ENCODE data around the gene ADAMTS13.
"Not testable (repeated sequence)": the region's sequence is repeated elsewhere in the genome, so short reads cannot be mapped to it uniquely, and the experiment has no call there.

Gene ADAMTS13

GRCh38 chr9:133427658-133428348 lies 5.6 kb downstream of the ADAMTS13 start:
- no peak for DNase-seq

- DNase-seq = peak; percentile 3
These were observed 6.5 kb downstream of the ADAMTS13 start for GRCh38 chr9:133428617-133429101.

GRCh38 chr9:133429214-133429613 lies 7.0 kb downstream of the ADAMTS13 start:
- no peak for DNase-seq

- DNase-seq = no peak
These were observed 7.5 kb downstream of the ADAMTS13 start for GRCh38 chr9:133429641-133430161.

GRCh38 chr9:133430244-133430643 lies 8.1 kb downstream of the ADAMTS13 start:
- no peak for DNase-seq

GRCh38 chr9:133433351-133433843 lies 11.2 kb downstream of the ADAMTS13 start:
- no peak for DNase-seq

GRCh38 chr9:133436681-133437080 lies 14.5 kb downstream of the ADAMTS13 start:
- DNase-seq = no peak

- no peak for DNase-seq
These were observed 15.8 kb downstream of the ADAMTS13 start for GRCh38 chr9:133437753-133438531.

- DNase-seq = no peak
These were observed 17.2 kb downstream of the ADAMTS13 start for GRCh38 chr9:133439337-133439736.

GRCh38 chr9:133440874-133441273 lies 18.7 kb downstream of the ADAMTS13 start:
- no peak for DNase-seq

- no peak for DNase-seq
These were observed 19.4 kb downstream of the ADAMTS13 start for GRCh38 chr9:133441571-133441970.

- DNase-seq = no peak
These were observed 21.1 kb downstream of the ADAMTS13 start for GRCh38 chr9:133443248-133443647.

- peak; percentile 53 for DNase-seq
These were observed 21.8 kb downstream of the ADAMTS13 start for GRCh38 chr9:133443982-133444381.

GRCh38 chr9:133445293-133445969 lies 23.3 kb downstream of the ADAMTS13 start:
- DNase-seq = no peak

GRCh38 chr9:133448487-133448972 lies 26.4 kb downstream of the ADAMTS13 start:
- no peak for DNase-seq

GRCh38 chr9:133449760-133450159 lies 27.6 kb downstream of the ADAMTS13 start:
- DNase-seq = no peak

- not testable (repeated sequence) for DNase-seq
These were observed 29.7 kb downstream of the ADAMTS13 start for GRCh38 chr9:133451865-133452264.

GRCh38 chr9:133452562-133452961 lies 30.4 kb downstream of the ADAMTS13 start:
- DNase-seq = no peak

- DNase-seq = no peak
These were observed 31.5 kb downstream of the ADAMTS13 start for GRCh38 chr9:133453651-133454050.

- no peak for DNase-seq
These were observed 32.2 kb downstream of the ADAMTS13 start for GRCh38 chr9:133454325-133454724.

- DNase-seq = no peak
These were observed 32.9 kb downstream of the ADAMTS13 start for GRCh38 chr9:133454943-133455673.

- DNase-seq = no peak
These were observed 33.8 kb downstream of the ADAMTS13 start for GRCh38 chr9:133455936-133456335.
